GM18505 (cell line): Measurements from ENCODE around the gene DLG5.

ENCODE experiments used
- ATAC-seq: cut with Tn5 transposase; IDR thresholded peaks from one replicate; pipeline ENCODE4 v1.9.1; 2021; ENCODE audit not compliant: unreplicated experiment
- POLR2A ChIP-seq: IDR thresholded peaks from 4 replicates; pipeline ENCODE4 v1.6.1; 2011; ENCODE audit warnings: borderline replicate concordance; ENCODE audit not compliant: insufficient read depth, insufficient read length; ENCODE audit errors: extremely low read depth

Gene DLG5

GRCh38 chr10:77887631-77888355 is 38.8 kb downstream of the DLG5 start:
- ATAC-seq: no peak
- no peak for TF ChIP-seq POLR2A

GRCh38 chr10:77886795-77887355 is 39.7 kb downstream of the DLG5 start:
- ATAC-seq: no peak
- no peak for TF ChIP-seq POLR2A

GRCh38 chr10:77884181-77884580 is 42.4 kb downstream of the DLG5 start:
- no peak for TF ChIP-seq POLR2A
- no peak for ATAC-seq

- ATAC-seq: no peak
- TF ChIP-seq POLR2A: no peak
Measured at GRCh38 chr10:77881636-77882035, 44.9 kb downstream of the DLG5 start.

GRCh38 chr10:77881222-77881621 is 45.3 kb downstream of the DLG5 start:
- no peak for ATAC-seq
- TF ChIP-seq POLR2A: no peak

- no peak for ATAC-seq
- TF ChIP-seq POLR2A: no peak
Measured at GRCh38 chr10:77879710-77880109, 46.8 kb downstream of the DLG5 start.

- TF ChIP-seq POLR2A: no peak
- no peak for ATAC-seq
Measured at GRCh38 chr10:77879065-77879464, 47.5 kb downstream of the DLG5 start.

GRCh38 chr10:77877441-77878344 is 48.9 kb downstream of the DLG5 start:
- TF ChIP-seq POLR2A: no peak
- peak; percentile 49 for ATAC-seq

- no peak for TF ChIP-seq POLR2A
- ATAC-seq: no peak
Measured at GRCh38 chr10:77875730-77876129, 50.8 kb downstream of the DLG5 start.

- no peak for ATAC-seq
- no peak for TF ChIP-seq POLR2A
Measured at GRCh38 chr10:77874872-77875271, 51.7 kb downstream of the DLG5 start.

- TF ChIP-seq POLR2A: no peak
- peak; percentile 81 for ATAC-seq
Measured at GRCh38 chr10:77873536-77874380, 52.8 kb downstream of the DLG5 start.

- TF ChIP-seq POLR2A: no peak
- ATAC-seq: no peak
Measured at GRCh38 chr10:77872947-77873535, 53.5 kb downstream of the DLG5 start.
